Suprapubic skin (tissue), 4 donors: ENCODE data around the gene RUNX1.

Experiments used
- EP300 ChIP-seq: sonication (generic); formaldehyde crosslinking; IDR thresholded peaks from one replicate; pipeline ENCODE4 v1.6.1; 2017; ENCODE audit warnings: antibody characterized with exemption
- POLR2A ChIP-seq, 2 donors: fragments of 450-650 bp; IDR thresholded peaks; one replicate each; pipeline ENCODE4 v1.6.1; 2017; ENCODE audit warnings: antibody characterized with exemption in 2 of 2, mild to moderate bottlenecking in 2 of 2, moderate library complexity in 2 of 2
- POLR2AphosphoS5 ChIP-seq, 3 donors: sonication (generic); formaldehyde crosslinking; IDR thresholded peaks; one replicate each; pipeline ENCODE4 v1.6.1; 2017; ENCODE audit warnings: antibody characterized with exemption in 3 of 3
- TF ChIP-seq, protein P1 (sequence below), 2 donors: fragments of 200-600 bp in 1 of 2; fragments of 450-650 bp in 1 of 2; sonication (generic) in 1 of 2; IDR thresholded peaks; one replicate each; pipeline ENCODE4 v1.5.1; 2016 to 2019; ENCODE audit warnings: antibody characterized with exemption in 2 of 2, mild to moderate bottlenecking in 1 of 2, moderate library complexity in 1 of 2

DNA sequence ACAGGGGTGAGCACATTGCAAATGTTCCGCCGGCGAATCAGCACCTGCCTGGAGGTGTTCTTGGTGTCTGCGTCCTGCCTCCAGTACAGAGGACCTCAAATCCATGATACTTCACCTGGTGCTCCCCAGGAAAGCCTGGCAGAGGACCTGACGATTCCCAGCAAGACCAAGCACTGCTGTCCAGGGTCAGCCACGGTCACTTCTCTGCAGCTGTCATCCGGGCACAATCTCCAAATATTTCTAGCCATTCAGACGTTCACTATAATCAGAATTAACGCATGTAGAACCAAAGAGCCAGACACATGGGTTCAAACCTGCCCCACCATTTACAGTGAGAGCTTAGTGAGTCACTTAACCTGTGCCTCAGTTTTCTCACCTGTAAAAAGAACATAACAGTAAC, 305.8 kb downstream of the RUNX1 start:
- TF ChIP-seq POLR2A (IDR thresholded peaks at IDR 0.05) = no peak
- TF ChIP-seq, protein P1, sequence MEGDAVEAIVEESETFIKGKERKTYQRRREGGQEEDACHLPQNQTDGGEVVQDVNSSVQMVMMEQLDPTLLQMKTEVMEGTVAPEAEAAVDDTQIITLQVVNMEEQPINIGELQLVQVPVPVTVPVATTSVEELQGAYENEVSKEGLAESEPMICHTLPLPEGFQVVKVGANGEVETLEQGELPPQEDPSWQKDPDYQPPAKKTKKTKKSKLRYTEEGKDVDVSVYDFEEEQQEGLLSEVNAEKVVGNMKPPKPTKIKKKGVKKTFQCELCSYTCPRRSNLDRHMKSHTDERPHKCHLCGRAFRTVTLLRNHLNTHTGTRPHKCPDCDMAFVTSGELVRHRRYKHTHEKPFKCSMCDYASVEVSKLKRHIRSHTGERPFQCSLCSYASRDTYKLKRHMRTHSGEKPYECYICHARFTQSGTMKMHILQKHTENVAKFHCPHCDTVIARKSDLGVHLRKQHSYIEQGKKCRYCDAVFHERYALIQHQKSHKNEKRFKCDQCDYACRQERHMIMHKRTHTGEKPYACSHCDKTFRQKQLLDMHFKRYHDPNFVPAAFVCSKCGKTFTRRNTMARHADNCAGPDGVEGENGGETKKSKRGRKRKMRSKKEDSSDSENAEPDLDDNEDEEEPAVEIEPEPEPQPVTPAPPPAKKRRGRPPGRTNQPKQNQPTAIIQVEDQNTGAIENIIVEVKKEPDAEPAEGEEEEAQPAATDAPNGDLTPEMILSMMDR (IDR thresholded peaks at IDR 0.05) = no peak
- TF ChIP-seq POLR2AphosphoS5 (IDR thresholded peaks at IDR 0.05) = no peak
- TF ChIP-seq EP300 = no peak
